KMS-11 (cell line): ENCODE results near the gene TERT.
"Not testable (repeated sequence)": the region's sequence is repeated elsewhere in the genome, so short reads cannot be mapped to it uniquely, and the experiment has no call there.

Experiments
- H2AFZ ChIP-seq: fragments of 200-600 bp; sonication (generic); 2 replicates; pipeline ENCODE4 v1.6.1; 2016; ENCODE audit warnings: antibody characterized with exemption, mixed run types, low read depth
- H3K27ac ChIP-seq: fragments of 200-600 bp; sonication (generic); 2 replicates; pipeline ENCODE4 v1.6.1; 2016; ENCODE audit warnings: mild to moderate bottlenecking, mixed run types
- H3K27me3 ChIP-seq: fragments of 200-600 bp; sonication (generic); 2 replicates; pipeline ENCODE4 v1.6.1; 2017; ENCODE audit warnings: mild to moderate bottlenecking, low read depth, mixed run types, moderate library complexity; ENCODE audit not compliant: insufficient read depth
- H3K36me3 ChIP-seq: fragments of 200-600 bp; sonication (generic); 2 replicates; pipeline ENCODE4 v1.6.1; 2017; ENCODE audit warnings: mild to moderate bottlenecking, mixed run types; ENCODE audit not compliant: insufficient read depth
- H3K4me1 ChIP-seq: fragments of 200-600 bp; sonication (generic); 2 replicates; pipeline ENCODE4 v1.6.1; 2016; ENCODE audit warnings: mild to moderate bottlenecking, low read depth, mixed run types; ENCODE audit not compliant: poor library complexity, severe bottlenecking
- H3K4me2 ChIP-seq: fragments of 200-600 bp; sonication (generic); 2 replicates; pipeline ENCODE4 v1.7.0; 2016; ENCODE audit warnings: mild to moderate bottlenecking, mixed run types
- H3K4me3 ChIP-seq: fragments of 200-600 bp; sonication (generic); IDR thresholded peaks from 2 replicates; pipeline ENCODE4 v1.6.1; 2017; ENCODE audit warnings: low read depth, low read length, mixed read lengths; ENCODE audit not compliant: insufficient read depth
- H3K79me2 ChIP-seq: fragments of 200-600 bp; sonication (generic); 2 replicates; pipeline ENCODE4 v1.6.1; 2016; ENCODE audit warnings: low read depth, mixed run types; ENCODE audit not compliant: insufficient read depth
- H3K9ac ChIP-seq: fragments of 200-600 bp; sonication (generic); 2 replicates; pipeline ENCODE4 v1.6.1; 2016; ENCODE audit warnings: mild to moderate bottlenecking, mixed run types
- H4K20me1 ChIP-seq: fragments of 200-600 bp; sonication (generic); 2 replicates; pipeline ENCODE4 v1.6.1; 2016; ENCODE audit warnings: mild to moderate bottlenecking, mixed run types; ENCODE audit not compliant: insufficient read depth
- CTCF ChIP-seq: fragments of 200-600 bp; sonication (generic); conservative IDR thresholded peaks from 2 replicates; pipeline ENCODE4 v1.6.1; 2017; ENCODE audit warnings: low read depth, mild to moderate bottlenecking, antibody characterized with exemption, low read length, moderate library complexity, mixed read lengths

TERT gene

GRCh38 chr5:1278216-1278615 lies 16.7 kb downstream of the TERT start:
- Histone ChIP-seq H3K4me1 (no peaks in the 10 kb centered on the region), H3K9ac (no peak overlapping the region), H3K36me3 (0 out of 2 replicates have a peak, but pooled peaks cover 4% of the 10 kb centered on the region), H3K4me2 (no peak overlapping the region), H2AFZ (no peak overlapping the region), H3K79me2 (no peaks in the 10 kb centered on the region), H3K27ac (no peak overlapping the region), H3K27me3 (no peaks in the 10 kb centered on the region), H4K20me1 (no peaks in the 10 kb centered on the region), H3K4me3 (no peak overlapping the region)
- TF ChIP-seq CTCF: no peak

- Histone ChIP-seq H4K20me1 (no peaks in the 10 kb centered on the region), H2AFZ (no peak overlapping the region), H3K27ac (no peak overlapping the region), H3K4me1 (no peaks in the 10 kb centered on the region), H3K27me3 (no peaks in the 10 kb centered on the region), H3K9ac (no peak overlapping the region), H3K4me3 (no peak overlapping the region), H3K79me2 (no peaks in the 10 kb centered on the region), H3K36me3 (0 out of 2 replicates have a peak, but pooled peaks cover 4% of the 10 kb centered on the region), H3K4me2 (no peak overlapping the region)
- TF ChIP-seq CTCF: no peak
These were observed 17.1 kb downstream of the TERT start for GRCh38 chr5:1277781-1278180.

GRCh38 chr5:1277331-1277730 lies 17.5 kb downstream of the TERT start:
- TF ChIP-seq CTCF: no peak
- H2AFZ ChIP-seq: no peak overlapping the region
- H3K27me3 ChIP-seq: no peaks in the 10 kb centered on the region
- no peaks in the 10 kb centered on the region for H4K20me1 ChIP-seq
- H3K36me3 ChIP-seq: 0 out of 2 replicates have a peak, but pooled peaks cover 4% of the 10 kb centered on the region
- H3K9ac ChIP-seq: no peak overlapping the region
- no peak overlapping the region for H3K27ac ChIP-seq
- H3K4me1 ChIP-seq: no peaks in the 10 kb centered on the region
- H3K4me2 ChIP-seq: no peak overlapping the region
- no peaks in the 10 kb centered on the region for H3K79me2 ChIP-seq
- no peak overlapping the region for H3K4me3 ChIP-seq

- TF ChIP-seq CTCF: no peak
- no peak overlapping the region for H3K27ac ChIP-seq
- H3K4me3 ChIP-seq: no peak overlapping the region
- H3K79me2 ChIP-seq: no peaks in the 10 kb centered on the region
- 0 out of 2 replicates have a peak, but pooled peaks cover 4% of the 10 kb centered on the region for H3K36me3 ChIP-seq
- H3K4me2 ChIP-seq: no peak overlapping the region
- no peak overlapping the region for H2AFZ ChIP-seq
- no peak overlapping the region for H3K9ac ChIP-seq
- no peaks in the 10 kb centered on the region for H3K4me1 ChIP-seq
- no peaks in the 10 kb centered on the region for H3K27me3 ChIP-seq
- H4K20me1 ChIP-seq: no peaks in the 10 kb centered on the region
These were observed 17.9 kb downstream of the TERT start for GRCh38 chr5:1276930-1277329.

GRCh38 chr5:1275397-1276391 lies 19.2 kb downstream of the TERT start:
- not testable (repeated sequence) for H3K4me1 ChIP-seq, H3K4me2 ChIP-seq, H3K36me3 ChIP-seq, H3K9ac ChIP-seq, H2AFZ ChIP-seq, H3K27ac ChIP-seq, H3K4me3 ChIP-seq, H3K27me3 ChIP-seq, H3K79me2 ChIP-seq, H4K20me1 ChIP-seq
